HCT116 (cell line): ENCODE data around the gene DYNLT2B. TPM values are rescaled to one million over a fixed set of nuclear protein-coding genes. Genes with fewer than 3 reads are reported as not detected.

ENCODE experiments used
- ATAC-seq: fragments of 200-7000 bp; cut with Tn5 transposase; 2 replicates; pipeline ENCODE4 v1.9.1; 2020; ENCODE audit warnings: mild to moderate bottlenecking, moderate library complexity
- BruUV-seq: library from RNA; stranded (reverse); fragments of 400-500 nt; replicated peaks from 2 replicates; lab custom pipeline; 2021; lab: Mats Ljungman, UMichigan
- CTCF ChIA-PET: fragments of 300-600 bp; sonication (Branson Sonifier 250); formaldehyde crosslinking; loops from one replicate; lab custom pipeline; 2021; ENCODE audit warnings: antibody characterized with exemption; lab: Charles Lee
- POLR2A ChIA-PET: fragments of 300-600, 350-600 bp; sonication (Branson Sonifier 250); formaldehyde crosslinking; loops from one replicate; lab custom pipeline; 2021; ENCODE audit warnings: antibody characterized with exemption; lab: Charles Lee
- RAD21 ChIA-PET, 2 experiments: fragments of 300-600 bp; sonication (Branson Sonifier 250); formaldehyde crosslinking; loops; one replicate each; lab custom pipeline; 2023; ENCODE audit warnings: low total read pairs in 2 of 2; ENCODE audit not compliant: uncharacterized antibody in 2 of 2, unreplicated experiment in 2 of 2, low non-redundant PET in 1 of 2; lab: Charles Lee
- DNase-seq: peaks from one replicate; pipeline ENCODE4 v3.0.0-alpha.2; 2010; ENCODE audit warnings: low read depth, low spot score
- H2AFZ ChIP-seq: fragments of 200-600 bp; shearing (Covaris generic), sonication (generic); 2 replicates; pipeline ENCODE4 v1.6.1; 2017; ENCODE audit warnings: low read depth, mixed run types, mixed read lengths, antibody characterized with exemption, low read length; ENCODE audit not compliant: poor library complexity, severe bottlenecking
- H3K27ac ChIP-seq: 2 replicates; pipeline ENCODE4 v1.5.1; 2012; ENCODE audit warnings: low read depth, low read length
- H3K27me3 ChIP-seq: fragments of 200-600 bp; sonication (generic); 2 replicates; pipeline ENCODE4 v1.6.1; 2016; ENCODE audit warnings: mixed run types, low read length, mixed read lengths; ENCODE audit not compliant: insufficient read depth
- H3K36me3 ChIP-seq, 2 experiments: fragments of 200-500 bp in 1 of 2; fragments of 200-600 bp in 1 of 2; sonication (Bioruptor generic) in 1 of 2; sonication (generic) in 1 of 2; 2 replicates each; pipeline versions ENCODE4 v1.5.1 to v1.6.1; 2014 to 2016; ENCODE audit warnings: low read length in 2 of 2, inconsistent platforms in 1 of 2, mixed read lengths in 1 of 2, mixed run types in 1 of 2; ENCODE audit not compliant: insufficient read depth in 2 of 2, control insufficient read depth in 1 of 2
- H3K4me1 ChIP-seq, 2 experiments: fragments of 200-600 bp in 1 of 2; sonication (generic) in 1 of 2; 2 replicates each; pipeline versions ENCODE4 v1.5.1 to v1.6.1; 2012 to 2017; ENCODE audit warnings: low read length in 2 of 2, inconsistent platforms in 1 of 2, mild to moderate bottlenecking in 1 of 2, mixed read lengths in 1 of 2, mixed run types in 1 of 2, moderate library complexity in 1 of 2; ENCODE audit not compliant: insufficient read depth in 2 of 2, control insufficient read depth in 1 of 2
- H3K4me2 ChIP-seq: fragments of 200-600 bp; sonication (generic); 2 replicates; pipeline ENCODE4 v1.6.1; 2017; ENCODE audit warnings: mixed run types, low read length, mixed read lengths
- H3K4me3 ChIP-seq, 2 experiments: fragments of 200-600 bp in 1 of 2; sonication (generic) in 1 of 2; replicated peaks in 1 of 2; 2 replicates each; pipeline ENCODE4 v1.5.1; 2011 to 2016; ENCODE audit warnings: low read length in 2 of 2, control low read depth in 1 of 2, low read depth in 1 of 2, mild to moderate bottlenecking in 1 of 2, mixed read lengths in 1 of 2, mixed run types in 1 of 2
- H3K79me2 ChIP-seq: fragments of 200-600 bp; sonication (generic); 2 replicates; pipeline ENCODE4 v1.6.1; 2017; ENCODE audit warnings: mild to moderate bottlenecking, mixed run types, low read length, moderate library complexity, mixed read lengths; ENCODE audit not compliant: insufficient read depth
- H3K9ac ChIP-seq: fragments of 200-600 bp; sonication (generic); 2 replicates; pipeline ENCODE4 v1.6.1; 2016; ENCODE audit warnings: low read length, mixed read lengths
- H3K9me2 ChIP-seq: fragments of 200-600 bp; sonication (generic), shearing (Covaris generic); 2 replicates; pipeline ENCODE4 v1.6.1; 2017; ENCODE audit warnings: mixed run types, mild to moderate bottlenecking, moderate library complexity; ENCODE audit not compliant: insufficient read depth
- H3K9me3 ChIP-seq, 2 experiments: fragments of 200-500 bp in 1 of 2; fragments of 200-600 bp in 1 of 2; sonication (Bioruptor generic) in 1 of 2; sonication (generic) in 1 of 2; 2 replicates each; pipeline ENCODE4 v1.6.1; 2014 to 2017; ENCODE audit warnings: low read length in 2 of 2, mixed read lengths in 2 of 2, inconsistent platforms in 1 of 2, low read depth in 1 of 2, mild to moderate bottlenecking in 1 of 2, mixed run types in 1 of 2, moderate library complexity in 1 of 2; ENCODE audit not compliant: control insufficient read depth in 1 of 2, insufficient read depth in 1 of 2
- H4K20me1 ChIP-seq: fragments of 200-600 bp; sonication (generic), shearing (Covaris generic); 2 replicates; pipeline ENCODE4 v1.6.1; 2017; ENCODE audit warnings: mixed run types, mild to moderate bottlenecking, moderate library complexity; ENCODE audit not compliant: insufficient read depth
- CBX3 ChIP-seq: IDR thresholded peaks from 2 replicates; pipeline ENCODE4 v1.6.1; 2012; ENCODE audit warnings: low read depth
- CEBPB ChIP-seq: IDR thresholded peaks from 2 replicates; pipeline ENCODE4 v1.6.1; 2012; ENCODE audit warnings: low read depth
- EGR1 ChIP-seq: IDR thresholded peaks from 2 replicates; pipeline ENCODE4 v1.6.1; 2012; ENCODE audit warnings: low read depth
- ELF1 ChIP-seq: IDR thresholded peaks from 2 replicates; pipeline ENCODE4 v1.6.1; 2012; ENCODE audit warnings: low read depth, borderline replicate concordance
- EZH2 ChIP-seq: fragments of 200-600 bp; sonication (generic); IDR thresholded peaks from 2 replicates; pipeline ENCODE4 v1.6.1; 2017; ENCODE audit warnings: antibody characterized with exemption, mixed run types
- EZH2phosphoT487 ChIP-seq: fragments of 200-600 bp; IDR thresholded peaks from 2 replicates; pipeline ENCODE4 v1.6.1; 2018; ENCODE audit warnings: antibody characterized with exemption, borderline replicate concordance
- FOSL1 ChIP-seq: IDR thresholded peaks from 2 replicates; pipeline ENCODE4 v1.6.1; 2012; ENCODE audit warnings: low read depth
- JUND ChIP-seq: IDR thresholded peaks from 2 replicates; pipeline ENCODE4 v1.6.1; 2012
- POLR2A ChIP-seq: IDR thresholded peaks from 2 replicates; pipeline ENCODE4 v1.7.0; 2011; ENCODE audit warnings: borderline replicate concordance; ENCODE audit not compliant: insufficient read depth, insufficient read length; ENCODE audit errors: extremely low read depth
- POLR2AphosphoS5 ChIP-seq: IDR thresholded peaks from 2 replicates; pipeline ENCODE4 v1.6.1; 2011; ENCODE audit warnings: mild to moderate bottlenecking, low read depth, low read length, moderate library complexity
- RAD21 ChIP-seq: IDR thresholded peaks from 2 replicates; pipeline ENCODE4 v1.6.1; 2012; ENCODE audit warnings: low read depth, mild to moderate bottlenecking
- SIN3A ChIP-seq: IDR thresholded peaks from 2 replicates; pipeline ENCODE4 v1.6.1; 2012; ENCODE audit warnings: low read depth
- SRF ChIP-seq: IDR thresholded peaks from 2 replicates; pipeline ENCODE4 v1.6.1; 2012; ENCODE audit warnings: low read depth
- TCF7L2 ChIP-seq: IDR thresholded peaks from 2 replicates; pipeline ENCODE4 v1.7.0; 2011; ENCODE audit warnings: borderline replicate concordance, inconsistent platforms; ENCODE audit not compliant: insufficient read depth, insufficient read length; ENCODE audit errors: extremely low read depth
- YY1 ChIP-seq: IDR thresholded peaks from 2 replicates; pipeline ENCODE4 v1.6.1; 2011; ENCODE audit warnings: low read length, low read depth, moderate library complexity, mild to moderate bottlenecking; ENCODE audit not compliant: insufficient replicate concordance; ENCODE audit errors: extremely low read depth
- ZNF274 ChIP-seq: fragments of 200-500 bp; sonication (Bioruptor generic); IDR thresholded peaks from 2 replicates; pipeline ENCODE4 v1.6.1; 2014; ENCODE audit warnings: mild to moderate bottlenecking, low read depth, low read length, inconsistent platforms
- intact Hi-C: fragments of 100-400 bp; cut with micrococcal nuclease; formaldehyde crosslinking; loops from 2 replicates; pipeline ENCODE4 v1.10.0; 2022
- total RNA-seq: library from RNA; stranded (reverse); gene quantifications from one replicate; pipeline ENCODE4 v1.2.1, GENCODE V29; 2021; ENCODE audit not compliant: unreplicated experiment
- TF ChIP-seq, protein P1 (sequence below): IDR thresholded peaks from 2 replicates; pipeline ENCODE4 v1.6.1; 2011; ENCODE audit warnings: mild to moderate bottlenecking, low read length, moderate library complexity; ENCODE audit not compliant: insufficient replicate concordance; ENCODE audit errors: extremely low read depth
- TF ChIP-seq, protein P2 (sequence below): IDR thresholded peaks from 2 replicates; pipeline ENCODE4 v1.6.1; 2012

DYNLT2B gene
- total RNA-seq, 1 experiment from 2014 or later: 9.7 TPM

DNA sequence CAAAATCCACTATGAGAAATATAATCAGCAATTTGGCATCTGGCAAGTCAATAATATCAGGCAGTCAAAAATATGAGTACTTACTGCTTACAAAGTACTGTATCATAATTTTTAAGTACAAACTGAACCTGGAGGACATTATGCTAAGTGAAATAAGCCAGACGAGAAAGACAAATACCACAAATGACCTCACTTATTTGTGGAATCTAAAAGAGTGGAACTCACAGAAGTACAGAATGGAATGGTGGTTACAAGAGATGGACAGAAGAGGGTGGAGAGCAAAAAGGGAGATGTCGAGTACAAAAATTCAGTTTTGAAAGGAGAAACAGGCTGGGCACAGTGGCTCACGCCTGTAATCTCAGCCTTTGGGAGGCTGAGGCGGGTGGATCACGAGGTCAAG is 42.9 kb downstream of the DYNLT2B start:
- BruUV-seq: no TSS peak
- Histone ChIP-seq H3K27me3 (no peaks in the 10 kb centered on the region), H3K79me2 (peaks cover 72% of the 10 kb centered on the region), H3K9me3 (peaks cover 4% of the 10 kb centered on the region in 2 experiments; a peak in 2 of 4 replicates), H3K4me1 (peaks cover 17 to 45% of the 10 kb centered on the region in 2 experiments)
- intact Hi-C loops: no loop called here
- CTCF ChIA-PET: no interaction called here
- ATAC-seq (no peak), DNase-seq (no peak)
- RAD21 ChIA-PET: no interaction called here
- TF ChIP-seq ELF1 (no peak), CEBPB (no peak), JUND (no peak), SRF (no peak), FOSL1 (no peak), EZH2 (no peak), YY1 (no peak), EZH2phosphoT487 (no peak), EGR1 (no peak), POLR2AphosphoS5 (no peak), SIN3A (no peak), POLR2A (no peak), RAD21 (no peak), TCF7L2 (no peak), ZNF274 (no peak), CBX3 (no peak)
- TF ChIP-seq, protein P1, sequence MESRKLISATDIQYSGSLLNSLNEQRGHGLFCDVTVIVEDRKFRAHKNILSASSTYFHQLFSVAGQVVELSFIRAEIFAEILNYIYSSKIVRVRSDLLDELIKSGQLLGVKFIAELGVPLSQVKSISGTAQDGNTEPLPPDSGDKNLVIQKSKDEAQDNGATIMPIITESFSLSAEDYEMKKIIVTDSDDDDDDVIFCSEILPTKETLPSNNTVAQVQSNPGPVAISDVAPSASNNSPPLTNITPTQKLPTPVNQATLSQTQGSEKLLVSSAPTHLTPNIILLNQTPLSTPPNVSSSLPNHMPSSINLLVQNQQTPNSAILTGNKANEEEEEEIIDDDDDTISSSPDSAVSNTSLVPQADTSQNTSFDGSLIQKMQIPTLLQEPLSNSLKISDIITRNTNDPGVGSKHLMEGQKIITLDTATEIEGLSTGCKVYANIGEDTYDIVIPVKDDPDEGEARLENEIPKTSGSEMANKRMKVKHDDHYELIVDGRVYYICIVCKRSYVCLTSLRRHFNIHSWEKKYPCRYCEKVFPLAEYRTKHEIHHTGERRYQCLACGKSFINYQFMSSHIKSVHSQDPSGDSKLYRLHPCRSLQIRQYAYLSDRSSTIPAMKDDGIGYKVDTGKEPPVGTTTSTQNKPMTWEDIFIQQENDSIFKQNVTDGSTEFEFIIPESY: no peak
- TF ChIP-seq, protein P2, sequence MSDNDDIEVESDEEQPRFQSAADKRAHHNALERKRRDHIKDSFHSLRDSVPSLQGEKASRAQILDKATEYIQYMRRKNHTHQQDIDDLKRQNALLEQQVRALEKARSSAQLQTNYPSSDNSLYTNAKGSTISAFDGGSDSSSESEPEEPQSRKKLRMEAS: no peak
- TF ChIP-seq, all 23 proteins: peak for 0
- no peaks in the 10 kb centered on the region for H3K9me2 ChIP-seq
- no peak overlapping the region for H3K9ac ChIP-seq
- H2AFZ ChIP-seq: no peak overlapping the region
- POLR2A ChIA-PET: no interaction called here
- H3K36me3 ChIP-seq: peaks cover 0 to 8% of the 10 kb centered on the region in 2 experiments; a peak in 2 of 4 replicates
- peak overlapping the region; percentile 17 for H3K4me2 ChIP-seq
- no peak overlapping the region for H3K27ac ChIP-seq
- 0 out of 2 replicates have a peak, but pooled peaks cover 5% of the 10 kb centered on the region for H4K20me1 ChIP-seq
- H3K4me3 ChIP-seq: no peak overlapping the region
